CD4-positive, alpha-beta T cell (primary cell): ENCODE data around the gene STXBP2. TPM values are rescaled to one million over a fixed set of nuclear protein-coding genes. Genes with fewer than 3 reads are reported as not detected.
A peak's percentile ranks its signal among the peaks of the same experiment; 100 is the strongest.

Source experiments
- ATAC-seq: fragments of 200-7000 bp; cut with Tn5 transposase; one replicate; pipeline ENCODE4 v1.10.0; 2022; ENCODE audit warnings: mild to moderate bottlenecking; ENCODE audit not compliant: poor library complexity
- CTCF ChIA-PET: fragments of 350-600 bp; sonication (Branson Sonifier 250); formaldehyde crosslinking; loops from one replicate; lab custom pipeline; 2021; ENCODE audit warnings: antibody characterized with exemption, inconsistent platforms; lab: Charles Lee
- POLR2A ChIA-PET: fragments of 350-600 bp; sonication (Branson Sonifier 250); formaldehyde crosslinking; loops from one replicate; lab custom pipeline; 2021; ENCODE audit warnings: antibody characterized with exemption, inconsistent platforms; lab: Charles Lee
- DNase-seq, 14 experiments: peaks; one replicate each; pipeline ENCODE4 v3.0.0-alpha.2; 2013 to 2020; ENCODE audit warnings: mixed read lengths in 2 of 14
- H3K27ac ChIP-seq, 2 donors: one replicate each; pipeline versions ENCODE4 v1.5.1 to v1.7.0; 2013; ENCODE audit warnings: low read length in 2 of 2, low read depth in 1 of 2, mild to moderate bottlenecking in 1 of 2
- H3K27me3 ChIP-seq, 2 experiments: 1 replicate in 1 of 2; 2 replicates in 1 of 2; pipeline versions ENCODE4 v1.6.1 to v1.7.0; 2013; ENCODE audit warnings: low read length in 2 of 2, control low read depth in 1 of 2, mild to moderate bottlenecking in 1 of 2, moderate library complexity in 1 of 2; ENCODE audit not compliant: insufficient read depth in 2 of 2, control insufficient read depth in 1 of 2
- H3K36me3 ChIP-seq: one replicate; pipeline ENCODE4 v1.6.1; 2013; ENCODE audit warnings: low read length, control low read depth; ENCODE audit not compliant: insufficient read depth
- H3K4me1 ChIP-seq: one replicate; pipeline ENCODE4 v1.6.1; 2013; ENCODE audit warnings: low read length, control low read depth; ENCODE audit not compliant: insufficient read depth
- H3K4me3 ChIP-seq: one replicate; pipeline ENCODE4 v1.5.1; 2013; ENCODE audit warnings: mild to moderate bottlenecking, low read length, moderate library complexity
- H3K9me3 ChIP-seq, 2 experiments: 1 replicate in 1 of 2; 2 replicates in 1 of 2; pipeline versions ENCODE4 v1.6.1 to v1.7.0; 2013; ENCODE audit warnings: low read length in 2 of 2, mild to moderate bottlenecking in 2 of 2, control low read depth in 1 of 2, moderate library complexity in 1 of 2; ENCODE audit not compliant: control insufficient read depth in 1 of 2, insufficient read depth in 1 of 2
- H3K27ac Mint-ChIP-seq: one replicate; pipeline ENCODE4 v1.8.0; 2020; ENCODE audit warnings: mixed read lengths
- H3K27me3 Mint-ChIP-seq: one replicate; pipeline ENCODE4 v1.8.0; 2021; ENCODE audit warnings: mixed read lengths
- H3K36me3 Mint-ChIP-seq: one replicate; pipeline ENCODE4 v1.8.0; 2021; ENCODE audit warnings: low read depth, mixed read lengths
- H3K4me1 Mint-ChIP-seq: one replicate; pipeline ENCODE4 v1.8.0; 2021; ENCODE audit warnings: low read depth, mixed read lengths
- H3K4me3 Mint-ChIP-seq: one replicate; pipeline ENCODE4 v1.8.0; 2020; ENCODE audit warnings: mild to moderate bottlenecking, mixed read lengths
- H3K9me3 Mint-ChIP-seq: one replicate; pipeline ENCODE4 v1.8.0; 2020; ENCODE audit warnings: mixed read lengths
- intact Hi-C, 2 experiments: fragments of 100-400 bp; cut with DNase I in 1 of 2; cut with micrococcal nuclease in 1 of 2; formaldehyde crosslinking; loops; one replicate each; pipeline versions ENCODE4 v1.15.1 to v1.9.0; 2023 to 2025; cut with DNase I, micrococcal nuclease
- total RNA-seq, 174 experiments: library from RNA in 2 of 174; stranded (reverse) in 2 of 174; gene quantifications; one replicate each; pipeline ENCODE4 v1.2.3 and lab custom pipeline; 2021 to 2026
- TF ChIP-seq, protein P1 (sequence below): fragments of 200-600 bp; IDR thresholded peaks from one replicate; pipeline ENCODE4 v1.8.0; 2022; ENCODE audit warnings: antibody characterized with exemption, mild to moderate bottlenecking

The STXBP2 gene
- total RNA-seq, 2 experiments from 2014 or later: 234 to 241 TPM

DNA sequence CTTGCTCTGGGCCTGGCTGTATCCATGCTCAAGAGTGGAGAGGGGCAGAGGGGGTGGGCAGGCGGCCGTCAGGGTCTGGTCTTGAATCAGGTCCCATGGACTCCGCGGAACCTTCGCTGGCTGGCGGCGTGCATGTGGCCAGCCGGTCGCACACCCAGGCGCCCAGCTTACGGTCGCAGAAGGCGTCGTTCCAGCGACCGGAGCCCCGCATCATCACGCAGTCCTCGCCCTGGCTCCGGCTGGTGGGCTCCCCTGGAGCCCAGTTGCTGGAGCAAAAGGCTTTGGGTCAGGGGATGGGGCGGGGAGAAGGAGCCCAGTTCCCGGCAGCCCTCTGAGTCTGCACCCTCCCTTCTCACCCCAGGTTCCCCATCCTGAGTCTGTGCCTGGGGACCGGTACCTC is 52.3 kb downstream of the STXBP2 start:
- Histone ChIP-seq H3K27ac (no peak overlapping the region), H3K36me3 (no peaks in the 10 kb centered on the region), H3K4me3 (no peak overlapping the region), H3K4me1 (peaks cover 20% of the 10 kb centered on the region), H3K9me3 (peaks cover 0 to 8% of the 10 kb centered on the region in 2 experiments), H3K27me3 (peaks cover 0 to 5% of the 10 kb centered on the region in 2 experiments)
- no peaks in the 10 kb centered on the region for H3K27me3 Mint-ChIP-seq
- ATAC-seq (no peak), DNase-seq (no peak)
- TF ChIP-seq, protein P1, sequence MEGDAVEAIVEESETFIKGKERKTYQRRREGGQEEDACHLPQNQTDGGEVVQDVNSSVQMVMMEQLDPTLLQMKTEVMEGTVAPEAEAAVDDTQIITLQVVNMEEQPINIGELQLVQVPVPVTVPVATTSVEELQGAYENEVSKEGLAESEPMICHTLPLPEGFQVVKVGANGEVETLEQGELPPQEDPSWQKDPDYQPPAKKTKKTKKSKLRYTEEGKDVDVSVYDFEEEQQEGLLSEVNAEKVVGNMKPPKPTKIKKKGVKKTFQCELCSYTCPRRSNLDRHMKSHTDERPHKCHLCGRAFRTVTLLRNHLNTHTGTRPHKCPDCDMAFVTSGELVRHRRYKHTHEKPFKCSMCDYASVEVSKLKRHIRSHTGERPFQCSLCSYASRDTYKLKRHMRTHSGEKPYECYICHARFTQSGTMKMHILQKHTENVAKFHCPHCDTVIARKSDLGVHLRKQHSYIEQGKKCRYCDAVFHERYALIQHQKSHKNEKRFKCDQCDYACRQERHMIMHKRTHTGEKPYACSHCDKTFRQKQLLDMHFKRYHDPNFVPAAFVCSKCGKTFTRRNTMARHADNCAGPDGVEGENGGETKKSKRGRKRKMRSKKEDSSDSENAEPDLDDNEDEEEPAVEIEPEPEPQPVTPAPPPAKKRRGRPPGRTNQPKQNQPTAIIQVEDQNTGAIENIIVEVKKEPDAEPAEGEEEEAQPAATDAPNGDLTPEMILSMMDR: no peak
- H3K4me3 Mint-ChIP-seq: no peak overlapping the region
- CTCF ChIA-PET: interaction anchor here (0.9 kb wide), 1 partner anchor 8 kb away, joined by 3 read pairs; the partner anchor contains the start of gene TRAPPC5
- H3K4me1 Mint-ChIP-seq: no peaks in the 10 kb centered on the region
- intact Hi-C loops: loop anchor here in 1 of 2 experiments (10.0 kb wide), 1 partner anchor 334 kb away; no protein-coding TSS in a partner anchor
- POLR2A ChIA-PET: interaction anchor here (0.6 kb wide), 1 partner anchor 341 kb away, joined by 3 read pairs; no protein-coding TSS in a partner anchor
- H3K36me3 Mint-ChIP-seq: peaks cover 4% of the 10 kb centered on the region
- no peaks in the 10 kb centered on the region for H3K9me3 Mint-ChIP-seq
- no peak overlapping the region for H3K27ac Mint-ChIP-seq

DNA sequence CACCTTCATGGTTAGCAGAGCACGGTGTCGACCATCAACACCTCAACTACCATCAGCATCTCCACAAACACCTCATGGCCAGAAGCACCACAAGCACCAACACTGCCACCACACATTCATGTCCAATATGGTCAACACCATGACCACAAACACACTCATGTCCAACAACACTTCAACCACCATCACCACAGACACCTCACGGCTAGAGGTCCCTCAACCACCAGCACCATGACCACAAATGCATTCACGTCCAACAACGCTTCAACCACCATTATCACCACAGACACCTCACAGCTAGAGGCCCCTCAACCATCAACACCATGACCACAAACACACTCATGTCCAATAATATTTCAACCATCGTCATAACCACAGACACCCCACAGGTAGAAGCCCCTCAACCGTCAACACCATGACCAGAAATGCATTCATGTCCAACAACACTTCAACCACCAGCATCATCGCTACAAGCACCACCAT is 53.9 kb downstream of the STXBP2 start:
- ChIA-PET CTCF (no interaction called here), POLR2A (no interaction called here)
- TF ChIP-seq, protein P1: no peak
- intact Hi-C loops: no loop called here
- Histone ChIP-seq H3K27ac (no peak overlapping the region), H3K27me3 (peaks cover 0 to 5% of the 10 kb centered on the region in 2 experiments), H3K36me3 (no peaks in the 10 kb centered on the region), H3K9me3 (peaks cover 0 to 8% of the 10 kb centered on the region in 2 experiments), H3K4me1 (peaks cover 26% of the 10 kb centered on the region), H3K4me3 (no peak overlapping the region)
- no peak overlapping the region for H3K4me3 Mint-ChIP-seq
- no peaks in the 10 kb centered on the region for H3K36me3 Mint-ChIP-seq
- no peaks in the 10 kb centered on the region for H3K4me1 Mint-ChIP-seq
- peak in 1 of 14 experiments; percentile 18 for DNase-seq
- no peaks in the 10 kb centered on the region for H3K27me3 Mint-ChIP-seq
- H3K9me3 Mint-ChIP-seq: no peaks in the 10 kb centered on the region
- ATAC-seq: no peak
- H3K27ac Mint-ChIP-seq: no peak overlapping the region

DNA sequence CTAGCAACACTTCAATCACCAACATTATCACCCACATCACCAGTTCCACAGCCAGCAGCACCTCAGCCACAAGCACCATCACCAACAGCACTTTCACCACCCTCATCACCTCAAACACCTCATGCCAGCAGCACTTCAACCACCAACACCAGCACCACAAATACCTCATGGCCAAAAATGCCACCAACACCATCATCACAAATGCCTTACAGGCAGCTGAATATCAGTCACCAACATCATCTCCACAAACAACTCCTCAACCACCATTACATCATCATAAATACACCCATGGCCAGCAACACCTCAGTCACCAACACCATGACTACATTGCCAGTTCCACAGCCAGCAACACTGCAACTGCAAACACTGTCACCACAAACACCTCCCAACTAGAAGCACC is 54.6 kb downstream of the STXBP2 start:
- Mint-ChIP-seq H3K9me3 (no peaks in the 10 kb centered on the region), H3K36me3 (no peaks in the 10 kb centered on the region), H3K4me1 (no peaks in the 10 kb centered on the region), H3K27me3 (no peaks in the 10 kb centered on the region), H3K27ac (no peak overlapping the region), H3K4me3 (no peak overlapping the region)
- no peak for ATAC-seq
- Histone ChIP-seq H3K36me3 (no peaks in the 10 kb centered on the region), H3K4me3 (no peak overlapping the region), H3K9me3 (peaks cover 0 to 8% of the 10 kb centered on the region in 2 experiments), H3K4me1 (peaks cover 26% of the 10 kb centered on the region), H3K27ac (no peak overlapping the region), H3K27me3 (peaks cover 0 to 5% of the 10 kb centered on the region in 2 experiments)
- POLR2A ChIA-PET: no interaction called here
- CTCF ChIA-PET: no interaction called here
- TF ChIP-seq, protein P1: no peak
- intact Hi-C loops: no loop called here
- DNase-seq: peak in 3 of 14 experiments; percentile 34 to 62 (median 34)
